Measurements from ENCODE around the gene MYOC.

DNA sequence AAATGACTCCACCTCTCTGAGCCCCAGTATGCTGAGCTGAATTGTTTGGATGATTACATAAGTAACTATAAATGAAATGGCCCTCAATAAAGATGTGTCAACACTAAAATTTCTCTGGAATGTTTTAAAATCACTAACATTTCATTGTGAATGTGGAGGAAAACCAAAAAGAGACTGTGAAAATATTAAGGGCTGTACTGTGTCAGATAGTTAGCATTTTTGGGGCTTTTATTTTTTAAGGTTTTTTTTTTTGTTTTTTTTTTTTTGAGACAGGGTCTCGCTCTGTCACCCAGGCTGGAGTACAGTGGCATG is 6.3 kb downstream of the MYOC start:
- no peak for TF ChIP-seq CTCF (IDR thresholded peaks at IDR 0.05; ENCODE audit: extremely low read depth in 1 of 2, insufficient read depth in 1 of 2, low read depth in 1 of 2, low read length in 2 of 2)
- no peak for TF ChIP-seq POLR2A (IDR thresholded peaks at IDR 0.05; ENCODE audit: low read depth, low read length)
- no peak for TF ChIP-seq MAX (IDR thresholded peaks at IDR 0.05; ENCODE audit: insufficient read depth, insufficient read length)
- no peak for TF ChIP-seq MYC (IDR thresholded peaks at IDR 0.05; ENCODE audit: low read depth, low read length)
